B cell (primary cell): ENCODE measurements around the gene PRDX2. TPM values are rescaled to one million over a fixed set of nuclear protein-coding genes. Genes with fewer than 3 reads are reported as not detected.

Experiments
- ATAC-seq: fragments of 200-7000 bp; cut with Tn5 transposase; one replicate; pipeline ENCODE4 v1.10.0; 2021; ENCODE audit warnings: low read depth, mild to moderate bottlenecking, moderate number of reproducible peaks, moderate library complexity
- CTCF ChIA-PET: fragments of 350-600 bp; sonication (Branson Sonifier 250); formaldehyde crosslinking; loops from one replicate; lab custom pipeline; 2021; ENCODE audit warnings: antibody characterized with exemption, inconsistent platforms; lab: Charles Lee
- POLR2A ChIA-PET: fragments of 350-600 bp; sonication (Branson Sonifier 250); formaldehyde crosslinking; loops from one replicate; lab custom pipeline; 2021; ENCODE audit warnings: antibody characterized with exemption; lab: Charles Lee
- DNase-seq: peaks from one replicate; pipeline ENCODE4 v3.0.0; 2013
- H2AFZ ChIP-seq: 2 replicates; pipeline ENCODE4 v1.6.1; 2012; ENCODE audit warnings: mild to moderate bottlenecking, low read depth, low read length; ENCODE audit not compliant: insufficient read depth, poor library complexity, severe bottlenecking
- H3K27ac ChIP-seq, 2 donors: 1 replicate in 1 of 2; 2 replicates in 1 of 2; pipeline ENCODE4 v1.5.1; 2012 to 2013; ENCODE audit warnings: low read length in 2 of 2, mild to moderate bottlenecking in 2 of 2, moderate library complexity in 1 of 2
- H3K27me3 ChIP-seq, 4 experiments: fragments of 200-600 bp in 1 of 4; sonication (generic) in 1 of 4; replicated peaks in 1 of 4; 1 replicate in 2 of 4; 2 replicates in 2 of 4; pipeline versions ENCODE4 v1.6.1 to v1.7.0; 2013 to 2016; ENCODE audit warnings: low read length in 3 of 4, mild to moderate bottlenecking in 2 of 4, mixed read lengths in 1 of 4, moderate library complexity in 1 of 4; ENCODE audit not compliant: insufficient read depth in 4 of 4, control insufficient read depth in 3 of 4; ENCODE audit errors: control extremely low read depth in 1 of 4
- H3K36me3 ChIP-seq, 2 experiments: replicated peaks in 1 of 2; 1 replicate in 1 of 2; 2 replicates in 1 of 2; pipeline versions ENCODE4 v1.6.1 to v1.7.1; 2013; ENCODE audit warnings: low read length in 1 of 2; ENCODE audit not compliant: insufficient read depth in 2 of 2, control insufficient read depth in 1 of 2; ENCODE audit errors: control extremely low read depth in 1 of 2, extremely low read depth in 1 of 2
- H3K4me1 ChIP-seq, 2 donors: fragments of 200-600 bp in 1 of 2; sonication (generic) in 1 of 2; 1 replicate in 1 of 2; 2 replicates in 1 of 2; pipeline versions ENCODE4 v1.5.1 to v1.6.1; 2013 to 2017; ENCODE audit warnings: low read length in 2 of 2; ENCODE audit not compliant: control insufficient read depth in 2 of 2, insufficient read depth in 2 of 2
- H3K4me2 ChIP-seq: replicated peaks from 2 replicates; pipeline ENCODE3; 2012; ENCODE audit warnings: mild to moderate bottlenecking, low read depth, low read length; ENCODE audit not compliant: poor library complexity, severe bottlenecking
- H3K4me3 ChIP-seq, 5 experiments: fragments of 200-600 bp in 1 of 5; sonication (generic) in 1 of 5; 1 replicate in 3 of 5; 2 replicates in 2 of 5; pipeline versions ENCODE4 v1.5.1 to v1.7.0; 2011 to 2016; ENCODE audit warnings: low read length in 4 of 5, mild to moderate bottlenecking in 4 of 5, low read depth in 2 of 5, control low read depth in 1 of 5, moderate library complexity in 1 of 5; ENCODE audit not compliant: insufficient read depth in 1 of 5; ENCODE audit errors: control extremely low read depth in 1 of 5, extremely low read depth in 1 of 5
- H3K79me2 ChIP-seq: fragments of 200-600 bp; sonication (generic); one replicate; pipeline ENCODE4 v1.6.0; 2016; ENCODE audit warnings: low read length; ENCODE audit not compliant: control insufficient read depth, insufficient read depth
- H3K9ac ChIP-seq: fragments of 200-600 bp; sonication (generic); 2 replicates; pipeline ENCODE4 v1.6.1; 2017; ENCODE audit warnings: mild to moderate bottlenecking, low read length, moderate library complexity
- H3K9me3 ChIP-seq, 3 donors: one replicate each; pipeline versions ENCODE4 v1.6.1 to v1.7.1; 2013; ENCODE audit warnings: low read length in 2 of 3; ENCODE audit not compliant: control insufficient read depth in 2 of 3, insufficient read depth in 1 of 3; ENCODE audit errors: control extremely low read depth in 1 of 3
- H4K20me1 ChIP-seq: 2 replicates; pipeline ENCODE4 v1.6.0; 2012; ENCODE audit warnings: mild to moderate bottlenecking, low read length; ENCODE audit not compliant: insufficient read depth, control insufficient read depth, poor library complexity, severe bottlenecking
- H3K27ac Mint-ChIP-seq: one replicate; pipeline ENCODE4 v1.8.0; 2021; ENCODE audit warnings: mixed read lengths
- H3K27me3 Mint-ChIP-seq: one replicate; pipeline ENCODE4 v1.8.0; 2021; ENCODE audit warnings: mixed read lengths
- H3K4me1 Mint-ChIP-seq: one replicate; pipeline ENCODE4 v1.8.0; 2021; ENCODE audit warnings: mixed read lengths
- H3K4me3 Mint-ChIP-seq: one replicate; pipeline ENCODE4 v1.8.0; 2021; ENCODE audit warnings: mixed read lengths
- H3K9me3 Mint-ChIP-seq: one replicate; pipeline ENCODE4 v1.8.0; 2022; ENCODE audit warnings: mixed read lengths; ENCODE audit not compliant: insufficient read depth
- CTCF ChIP-seq: fragments of 200-600 bp; IDR thresholded peaks from one replicate; pipeline ENCODE4 v1.8.0; 2022; ENCODE audit warnings: antibody characterized with exemption, mild to moderate bottlenecking
- EZH2 ChIP-seq: IDR thresholded peaks from 2 replicates; pipeline ENCODE4 v1.6.1; 2012; ENCODE audit warnings: borderline replicate concordance, low read depth, mild to moderate bottlenecking, moderate library complexity, low read length; ENCODE audit not compliant: insufficient read depth, poor library complexity, severe bottlenecking
- WGBS: methylation state at CpG from one replicate; pipeline ENCODE4 v1.1.5; 2013; ENCODE audit warnings: missing lambda C conversion rate; ENCODE audit not compliant: insufficient coverage; 5-methylcytosine and 5-hydroxymethylcytosine counted together
- intact Hi-C: fragments of 100-400 bp; cut with micrococcal nuclease; formaldehyde crosslinking; loops from one replicate; pipeline ENCODE4 v1.10.0; 2022
- polyA plus RNA-seq: library from polyadenylated mRNA; depleted of rRNA; stranded (reverse); fragments of >200 nt; gene quantifications from 2 replicates; pipeline ENCODE4 v1.2.3, GENCODE V29; 2012
- total RNA-seq, 2 donors: library from RNA; stranded (reverse); fragments of 120-200 nt in 1 of 2; gene quantifications; 1 replicate in 1 of 2; 2 replicates in 1 of 2; pipeline versions ENCODE4 v1.2.3 to v1.2.4, GENCODE V29; 2013 to 2022

PRDX2 gene
- total and polyA plus RNA-seq, 2 donors (not counting 1 experiment from before 2014, with no cell fraction given), result 45.5 to 66.1 TPM

GRCh38 chr19:12790628-12791344 lies 10.8 kb downstream of the PRDX2 start:
- Histone ChIP-seq H3K4me1 (peaks cover 49 to 62% of the 10 kb centered on the region in 2 donors), H3K27ac (peak overlapping the region; percentile 95 to 97), H3K79me2 (peaks cover 25% of the 10 kb centered on the region), H3K9ac (peak overlapping the region; percentile 86), H3K36me3 (peaks cover 0 to 4% of the 10 kb centered on the region in 2 experiments), H2AFZ (no peak overlapping the region), H3K27me3 (no peaks in the 10 kb centered on the region), H3K9me3 (no peaks in the 10 kb centered on the region), H4K20me1 (peaks cover 19% of the 10 kb centered on the region), H3K4me3 (peak overlapping the region; percentile 94 to 99 (median 97)), H3K4me2 (peak overlapping the region; percentile 91)
- H3K9me3 Mint-ChIP-seq, result no peaks in the 10 kb centered on the region
- TF ChIP-seq CTCF (no peak), EZH2 (no peak)
- ATAC-seq, result no peak
- peaks cover 43% of the 10 kb centered on the region for H3K4me1 Mint-ChIP-seq
- intact Hi-C loops, result loop anchor here (1.0 to 5.0 kb wide), 4 partner anchors 8 to 1047 kb away; partner anchors contain the start of genes TRIR, ZNF490 and ZNF791
- POLR2A ChIA-PET, result interaction anchor here (0.6 to 6.8 kb wide), 12 partner anchors 8 to 314 kb away, joined by 3 to 233 read pairs (median 6); partner anchors contain the start of genes DHPS, GET3, HOOK2 and PRDX2
- no peaks in the 10 kb centered on the region for H3K27me3 Mint-ChIP-seq
- peak overlapping the region; percentile 97 for H3K4me3 Mint-ChIP-seq
- CTCF ChIA-PET, result interaction anchor here (1.2 to 17.9 kb wide), 5 partner anchors 10 to 122 kb away, joined by 3 to 1147 read pairs (median 6); partner anchors contain the start of genes HOOK2 and RNASEH2A
- 2% methylated on average over 22 of the region's 22 CpGs for WGBS
- no peak for DNase-seq
- H3K27ac Mint-ChIP-seq, result peak overlapping the region; percentile 99
